K562 (cell line): ENCODE data around the gene ANO8. TPM values are rescaled to one million over a fixed set of nuclear protein-coding genes. Genes with fewer than 3 reads are reported as not detected.
A peak's percentile ranks its signal among the peaks of the same experiment; 100 is the strongest.

ENCODE experiments used
- ATAC-seq: fragments of 200-7000 bp; cut with Tn5 transposase; 3 replicates; pipeline ENCODE4 v1.9.1; 2020; ENCODE audit warnings: moderate library complexity
- BruUV-seq: library from RNA; stranded (reverse); fragments of 400-500 nt; replicated peaks from 2 replicates; lab custom pipeline; 2021; lab: Mats Ljungman, UMichigan
- CTCF ChIA-PET: fragments of 300-600 bp; formaldehyde crosslinking; extraction: SDS; loops from one replicate; lab custom pipeline; 2021; ENCODE audit warnings: low intra/inter-chr PET ratio; lab: Yijun Ruan, JAX
- POLR2A ChIA-PET: fragments of 300-600, 350-650 bp; sonication (Branson Sonifier 250); formaldehyde crosslinking; extraction: SDS; loops from one replicate; lab custom pipeline; 2021; ENCODE audit warnings: antibody characterized with exemption, inconsistent platforms; lab: Yijun Ruan, JAX
- DNase-seq, 4 experiments: peaks; one replicate each; pipeline versions ENCODE4 v3.0.0 to v3.0.0-alpha.2; 2011 to 2018; ENCODE audit warnings: low spot score in 3 of 4, mixed read lengths in 3 of 4; ENCODE audit errors: extremely low read depth in 1 of 4
- FAIRE-seq: peaks from 2 replicates; lab custom pipeline; 2011; peaks lifted over from hg19 to GRCh38; lab: Jason Lieb, UNC
- H2AFZ ChIP-seq: 2 replicates; pipeline ENCODE4 v1.6.0; 2011; ENCODE audit warnings: low read depth, low read length, control low read depth, inconsistent platforms
- H3K27ac ChIP-seq: fragments of 200-600 bp; 3 replicates; pipeline ENCODE4 v1.8.0; 2011; ENCODE audit warnings: low read depth, mild to moderate bottlenecking, control low read depth, inconsistent platforms, low read length, moderate library complexity, mixed read lengths; ENCODE audit errors: extremely low read depth
- H3K27me3 ChIP-seq, 2 experiments: fragments of 300-600 bp in 1 of 2; 2 replicates in 1 of 2; 3 replicates in 1 of 2; pipeline versions ENCODE4 v1.6.0 to v1.8.0; 2011; ENCODE audit warnings: inconsistent platforms in 2 of 2, low read length in 2 of 2, mild to moderate bottlenecking in 1 of 2, mixed read lengths in 1 of 2, moderate library complexity in 1 of 2; ENCODE audit not compliant: control insufficient read depth in 2 of 2, insufficient read depth in 2 of 2
- H3K36me3 ChIP-seq: fragments of 300-600 bp; 3 replicates; pipeline ENCODE4 v1.8.0; 2011; ENCODE audit warnings: mild to moderate bottlenecking, low read length, inconsistent platforms; ENCODE audit not compliant: control insufficient read depth, insufficient read depth
- H3K4me1 ChIP-seq, 2 experiments: fragments of 200-600 bp in 1 of 2; replicated peaks in 1 of 2; 2 replicates in 1 of 2; 3 replicates in 1 of 2; pipeline versions ENCODE4 v1.5.1 to v1.8.0; 2011; ENCODE audit warnings: inconsistent platforms in 2 of 2, low read length in 2 of 2, mild to moderate bottlenecking in 1 of 2, mixed read lengths in 1 of 2, moderate library complexity in 1 of 2; ENCODE audit not compliant: control insufficient read depth in 2 of 2, insufficient read depth in 2 of 2
- H3K4me2 ChIP-seq: 2 replicates; pipeline ENCODE4 v1.6.1; 2011; ENCODE audit warnings: low read length, control low read depth, inconsistent platforms, mixed read lengths; ENCODE audit not compliant: insufficient read depth
- H3K4me3 ChIP-seq: fragments of 200-600 bp; sonication (generic), shearing (Covaris generic); 2 replicates; pipeline ENCODE4 v1.5.1; 2016; ENCODE audit warnings: control low read depth, inconsistent platforms
- H3K79me2 ChIP-seq: fragments of 200-600 bp; 3 replicates; pipeline ENCODE4 v1.8.0; 2011; ENCODE audit warnings: low read length, inconsistent platforms; ENCODE audit not compliant: control insufficient read depth, insufficient read depth
- H3K9ac ChIP-seq, 2 experiments: 2 replicates each; pipeline versions ENCODE4 v1.6.0 to v1.6.1; 2011; ENCODE audit warnings: low read depth in 2 of 2, low read length in 2 of 2, control low read depth in 1 of 2, inconsistent platforms in 1 of 2, mild to moderate bottlenecking in 1 of 2, mixed read lengths in 1 of 2; ENCODE audit not compliant: insufficient read depth in 1 of 2
- H3K9me1 ChIP-seq: one replicate; pipeline ENCODE4 v1.6.0; 2011; ENCODE audit warnings: inconsistent platforms, mild to moderate bottlenecking, low read length, moderate library complexity; ENCODE audit not compliant: control insufficient read depth, insufficient read depth
- H3K9me3 ChIP-seq: replicated peaks from 2 replicates; pipeline ENCODE4 v1.5.1; 2011; ENCODE audit warnings: low read depth, low read length, inconsistent platforms; ENCODE audit not compliant: control insufficient read depth, insufficient read depth
- H4K20me1 ChIP-seq: replicated peaks from 2 replicates; pipeline ENCODE4 v1.6.1; 2011; ENCODE audit warnings: low read length, inconsistent platforms, mixed read lengths; ENCODE audit not compliant: control insufficient read depth, insufficient read depth
- ADNP ChIP-seq: fragments of 200-800 bp; sonication (Bioruptor generic); IDR thresholded peaks from 2 replicates; pipeline ENCODE4 v1.6.1; 2016; ENCODE audit warnings: missing genetic modification characterization, missing compliant biosample characterization
- CBX1 ChIP-seq: sonication (generic); IDR thresholded peaks from 2 replicates; pipeline ENCODE4 v1.6.1; 2016; ENCODE audit warnings: antibody characterized with exemption, low read depth, mild to moderate bottlenecking
- CREB3 ChIP-seq: fragments of 450-650 bp; conservative IDR thresholded peaks from 2 replicates; pipeline ENCODE4 v1.6.1; 2016; ENCODE audit warnings: missing genetic modification characterization, low read depth, mild to moderate bottlenecking, missing compliant biosample characterization, moderate library complexity
- FOSL1 ChIP-seq: fragments of 200-800 bp; sonication (Bioruptor generic); conservative IDR thresholded peaks from 2 replicates; pipeline ENCODE4 v1.6.1; 2016; ENCODE audit warnings: missing genetic modification characterization, missing compliant biosample characterization
- GABPB2 ChIP-seq: fragments of 250-450 bp; sonication (Bioruptor Pico); conservative IDR thresholded peaks from 2 replicates; pipeline ENCODE4 v1.5.1; 2021; ENCODE audit warnings: mild to moderate bottlenecking
- HLTF ChIP-seq: fragments of 450-650 bp; IDR thresholded peaks from 2 replicates; pipeline ENCODE4 v1.6.1; 2016
- KDM1A ChIP-seq, 2 experiments: fragments of 450-650 bp; IDR thresholded peaks; 2 replicates each; pipeline ENCODE4 v1.6.1; 2016; ENCODE audit warnings: mild to moderate bottlenecking in 2 of 2
- RCOR1 ChIP-seq, 2 experiments: IDR thresholded peaks; 2 replicates each; pipeline ENCODE4 v1.6.1; 2012; ENCODE audit warnings: low read depth in 2 of 2, low read length in 2 of 2, borderline replicate concordance in 1 of 2, improper control_type of control experiment in 1 of 2
- SMARCA4 ChIP-seq: fragments of 450-650 bp; IDR thresholded peaks from 2 replicates; pipeline ENCODE4 v1.6.1; 2016
- SMARCA5 ChIP-seq: fragments of 450-650 bp; IDR thresholded peaks from 2 replicates; pipeline ENCODE4 v1.6.1; 2016
- ZNF512 ChIP-seq: IDR thresholded peaks from 2 replicates; pipeline ENCODE4 v1.6.1; 2016; ENCODE audit warnings: missing genetic modification characterization, missing compliant biosample characterization
- ZNF584 ChIP-seq: fragments of 200-800 bp; sonication (Bioruptor generic); IDR thresholded peaks from 2 replicates; pipeline ENCODE4 v1.6.1; 2016; ENCODE audit warnings: low read depth, mild to moderate bottlenecking, missing genetic modification characterization, missing compliant biosample characterization
- ZNF589 ChIP-seq: fragments of 200-800 bp; sonication (Bioruptor generic); IDR thresholded peaks from 2 replicates; pipeline ENCODE4 v1.6.1; 2016; ENCODE audit warnings: low read depth, missing genetic modification characterization, missing compliant biosample characterization
- ZNF639 ChIP-seq, 2 experiments: fragments of 200-800 bp in 1 of 2; sonication (Bioruptor generic) in 1 of 2; sonication (generic) in 1 of 2; formaldehyde crosslinking in 1 of 2; IDR thresholded peaks in 1 of 2; conservative IDR thresholded peaks in 1 of 2; 2 replicates each; pipeline versions ENCODE4 v1.5.0 to v1.6.1; 2016 to 2020; ENCODE audit warnings: missing compliant biosample characterization in 1 of 2, missing genetic modification characterization in 1 of 2, missing genetic modification reagents in 1 of 2
- WGBS: fragments of 100-300 bp; shearing (Covaris generic); methylation state at CpG from one replicate; pipeline ENCODE4 v1.1.6; 2016; ENCODE audit warnings: low coverage, mixed read lengths; ENCODE audit not compliant: insufficient coverage; ENCODE audit errors: missing lambda C conversion rate; 5-methylcytosine and 5-hydroxymethylcytosine counted together
- in situ Hi-C: fragments of 300-500 bp; cut with MboI; formaldehyde crosslinking; loops from 4 replicates; pipeline ENCODE4 v1.15.0; 2018; ENCODE audit warnings: inconsistent platforms, mixed read lengths
- intact Hi-C: fragments of 100-400 bp; cut with micrococcal nuclease; formaldehyde crosslinking; loops from 2 replicates; pipeline ENCODE4 v1.14.2; 2022
- polyA plus RNA-seq, 8 experiments: library from polyadenylated mRNA; depleted of rRNA in 4 of 8; stranded (reverse) in 5 of 8; unstranded in 3 of 8; fragments of >200 nt; fragmentation: Nextera tagmentation in 2 of 8; fragmentation: Illumina TruSeq in 1 of 8; extraction: Ambion mirVana in 2 of 8; extraction: Trizol in 1 of 8; gene quantifications; 2 replicates each; pipeline versions ENCODE4 v1.2.1 to v1.2.3, GENCODE V29; 2011 to 2014; ENCODE audit warnings: inconsistent platforms in 1 of 8, missing spikeins in 1 of 8
- total RNA-seq, 7 experiments: library from RNA; depleted of rRNA in 6 of 7; stranded (reverse); fragments of >200 nt in 6 of 7; fragmentation: Illumina TruSeq in 2 of 7; extraction: Trizol in 2 of 7; gene quantifications; 2 replicates each; pipeline versions ENCODE4 v1.2.1 to v1.2.3, GENCODE V29; 2011 to 2021; ENCODE audit warnings: low replicate concordance in 1 of 7

The ANO8 gene
- total and polyA plus RNA-seq, 9 of the 15 experiments (the other 6 are each of a cell fraction or from before 2014, with no cell fraction given) = 0.07 to 7.6 (median 2.3) TPM; not detected in 1

GRCh38 chr19:17286263-17286662 is 48.4 kb downstream of the ANO8 start (continued):
- no peak for TF ChIP-seq ZNF639 (CRISPR knock-in tag; conservative IDR thresholded peaks at IDR 0.05 in 1 of 2, IDR thresholded peaks at IDR 0.05 in 1 of 2)
- no peak for TF ChIP-seq ZNF584
- no peak for TF ChIP-seq SMARCA4
- TF ChIP-seq GABPB2 (CRISPR knock-in tag) = no peak
- TF ChIP-seq FOSL1 (tag) = no peak

- FAIRE-seq (no peak), ATAC-seq (no peak), DNase-seq (no peak)
- Histone ChIP-seq H4K20me1 (peaks cover 6% of the 10 kb centered on the region; the same call in 1 of the 2 replicates), H2AFZ (no peak overlapping the region), H3K79me2 (peaks cover 5% of the 10 kb centered on the region; the same call in 2 of the 3 replicates), H3K9me1 (no peaks in the 10 kb centered on the region), H3K27me3 (no peaks in the 10 kb centered on the region), H3K9ac (no peak overlapping the region), H3K4me2 (no peak overlapping the region), H3K4me1 (peaks cover 2 to 43% of the 10 kb centered on the region in 2 experiments), H3K27ac (no peak overlapping the region), H3K9me3 (no peaks in the 10 kb centered on the region), H3K4me3 (no peak overlapping the region), H3K36me3 (peaks cover 13% of the 10 kb centered on the region; the same call in 1 of the 3 replicates)
- BruUV-seq = no TSS peak
- in situ Hi-C loops = loop anchor here (5.0 kb wide), 1 partner anchor 213 kb away; no protein-coding TSS in a partner anchor
- 84% methylated on average over 16 of the region's 18 CpGs for WGBS
- ChIA-PET CTCF (no interaction called here), POLR2A (no interaction called here)
- intact Hi-C loops = no loop called here
- TF ChIP-seq CREB3 (tag) = no peak
- no peak for TF ChIP-seq ZNF589 (CRISPR knock-in tag)
- no peak for TF ChIP-seq ZNF639 (CRISPR knock-in tag; conservative IDR thresholded peaks at IDR 0.05 in 1 of 2, IDR thresholded peaks at IDR 0.05 in 1 of 2)
- TF ChIP-seq KDM1A (IDR thresholded peaks at IDR 0.05) = peak; percentile 63 to 70; a peak in 2 of 4 replicates
- peak in 1 of 2 experiments; percentile 70; a peak in 1 of 4 replicates for TF ChIP-seq RCOR1 (IDR thresholded peaks at IDR 0.05; ENCODE audit: borderline replicate concordance in 1 of 2, low read depth in 2 of 2, low read length in 2 of 2)
- TF ChIP-seq ZNF512 (tag) = no peak
- TF ChIP-seq ADNP (tag) = peak; percentile 71
- TF ChIP-seq SMARCA5 = 0 out of 2 replicates have a peak, but pooled peaks have one; percentile 14
- peak; percentile 48; the same call in 1 of the 2 replicates for TF ChIP-seq CBX1
- no peak for TF ChIP-seq HLTF
These were observed 49.1 kb downstream of the ANO8 start for GRCh38 chr19:17285415-17286135.
